RWPE2 (cell line): ENCODE results near the gene PADI4.

Experiments
- ATAC-seq: fragments of 200-7000 bp; cut with Tn5 transposase; 3 replicates; pipeline ENCODE4 v1.9.1; 2021; ENCODE audit warnings: low read depth
- DNase-seq: peaks from one replicate; pipeline ENCODE4 v3.0.0-alpha.2; 2020; ENCODE audit warnings: low spot score
- H3K27ac ChIP-seq: fragments of 450-650 bp; 2 replicates; pipeline ENCODE4 v1.5.1; 2017; ENCODE audit warnings: mild to moderate bottlenecking; ENCODE audit not compliant: poor library complexity, severe bottlenecking
- H3K27me3 ChIP-seq: fragments of 250-450 bp; sonication (Bioruptor Pico); 2 replicates; pipeline ENCODE4 v1.5.1; 2021; ENCODE audit warnings: mild to moderate bottlenecking, moderate library complexity; ENCODE audit not compliant: insufficient read depth, poor library complexity, severe bottlenecking
- H3K36me3 ChIP-seq: fragments of 250-450 bp; sonication (Bioruptor Pico); 2 replicates; pipeline ENCODE4 v1.5.1; 2020; ENCODE audit warnings: low read depth, mild to moderate bottlenecking, moderate library complexity
- H3K4me1 ChIP-seq: fragments of 250-450 bp; sonication (Bioruptor Pico); 2 replicates; pipeline ENCODE4 v1.5.1; 2021; ENCODE audit warnings: mild to moderate bottlenecking, moderate library complexity; ENCODE audit not compliant: insufficient read depth, poor library complexity, severe bottlenecking
- H3K4me3 ChIP-seq: fragments of 250-450 bp; sonication (Bioruptor Pico); 2 replicates; pipeline ENCODE4 v1.5.1; 2021; ENCODE audit warnings: mild to moderate bottlenecking, moderate library complexity; ENCODE audit not compliant: severe bottlenecking
- H3K9me3 ChIP-seq: fragments of 250-450 bp; sonication (Bioruptor Pico); 2 replicates; pipeline ENCODE4 v1.5.1; 2021; ENCODE audit warnings: mild to moderate bottlenecking, moderate library complexity; ENCODE audit not compliant: severe bottlenecking
- CTCF ChIP-seq: fragments of 450-650 bp; IDR thresholded peaks from one replicate; pipeline ENCODE4 v1.5.1; 2017; ENCODE audit warnings: mild to moderate bottlenecking, moderate library complexity; ENCODE audit not compliant: poor library complexity, severe bottlenecking

PADI4 gene

GRCh38 chr1:17330856-17331255, 22.9 kb downstream of the PADI4 start:
- ATAC-seq, result no peak
- H3K27me3 ChIP-seq, result no peaks in the 10 kb centered on the region
- H3K36me3 ChIP-seq, result no peaks in the 10 kb centered on the region
- H3K4me1 ChIP-seq, result no peaks in the 10 kb centered on the region
- no peak for DNase-seq
- no peak overlapping the region for H3K27ac ChIP-seq
- H3K4me3 ChIP-seq, result no peak overlapping the region
- H3K9me3 ChIP-seq, result no peaks in the 10 kb centered on the region
- TF ChIP-seq CTCF, result no peak

- TF ChIP-seq CTCF, result no peak
- Histone ChIP-seq H3K9me3 (no peaks in the 10 kb centered on the region), H3K4me3 (no peak overlapping the region), H3K36me3 (no peaks in the 10 kb centered on the region), H3K4me1 (no peaks in the 10 kb centered on the region), H3K27me3 (no peaks in the 10 kb centered on the region), H3K27ac (no peak overlapping the region)
- ATAC-seq, result no peak
- no peak for DNase-seq
Measured at GRCh38 chr1:17333081-17333480, 25.1 kb downstream of the PADI4 start.

GRCh38 chr1:17335821-17336710, 28.1 kb downstream of the PADI4 start:
- ATAC-seq (peak; percentile 85), DNase-seq (peak; percentile 85)
- Histone ChIP-seq H3K27me3 (no peaks in the 10 kb centered on the region), H3K27ac (no peak overlapping the region), H3K36me3 (no peaks in the 10 kb centered on the region), H3K4me1 (peaks cover 5% of the 10 kb centered on the region), H3K9me3 (no peaks in the 10 kb centered on the region), H3K4me3 (no peak overlapping the region)
- peak; percentile 95 for TF ChIP-seq CTCF

GRCh38 chr1:17338706-17339493, 30.9 kb downstream of the PADI4 start:
- H3K9me3 ChIP-seq, result no peaks in the 10 kb centered on the region
- DNase-seq, result no peak
- TF ChIP-seq CTCF, result no peak
- no peaks in the 10 kb centered on the region for H3K36me3 ChIP-seq
- peaks cover 5% of the 10 kb centered on the region for H3K4me1 ChIP-seq
- H3K27ac ChIP-seq, result no peak overlapping the region
- no peak for ATAC-seq
- no peaks in the 10 kb centered on the region for H3K27me3 ChIP-seq
- no peak overlapping the region for H3K4me3 ChIP-seq
